Fibroblast of lung (primary cell): Measurements from ENCODE around the gene IRGC. TPM values are rescaled to one million over a fixed set of nuclear protein-coding genes. Genes with fewer than 3 reads are reported as not detected.

Source experiments
- DNase-seq, 2 donors: peaks; one replicate each; pipeline versions ENCODE4 v3.0.0 to v3.0.0-alpha.2; 2010; ENCODE audit warnings: low read depth in 2 of 2
- H2AFZ ChIP-seq: 2 replicates; pipeline ENCODE4 v1.5.1; 2012; ENCODE audit warnings: low read length, control low read depth, inconsistent platforms
- H3K27ac ChIP-seq: 2 replicates; pipeline ENCODE4 v1.5.1; 2011; ENCODE audit warnings: low read length, control low read depth; ENCODE audit not compliant: insufficient read depth
- H3K27me3 ChIP-seq: 2 replicates; pipeline ENCODE4 v1.5.1; 2011; ENCODE audit warnings: mild to moderate bottlenecking, low read length; ENCODE audit not compliant: control insufficient read depth, insufficient read depth
- H3K36me3 ChIP-seq: 2 replicates; pipeline ENCODE4 v1.5.1; 2011; ENCODE audit warnings: low read length; ENCODE audit not compliant: control insufficient read depth, insufficient read depth
- H3K4me1 ChIP-seq: 2 replicates; pipeline ENCODE4 v1.5.1; 2011; ENCODE audit warnings: low read length; ENCODE audit not compliant: control insufficient read depth, insufficient read depth; ENCODE audit errors: extremely low read depth
- H3K4me2 ChIP-seq: 2 replicates; pipeline ENCODE4 v1.5.1; 2011; ENCODE audit warnings: low read length, control low read depth; ENCODE audit not compliant: insufficient read depth; ENCODE audit errors: extremely low read depth
- H3K4me3 ChIP-seq, 4 experiments: fragments of 200-600 bp in 1 of 4; sonication (generic) in 1 of 4; replicated peaks in 1 of 4; 2 replicates each; pipeline ENCODE4 v1.5.1; 2011 to 2016; ENCODE audit warnings: low read length in 4 of 4, low read depth in 3 of 4, mild to moderate bottlenecking in 3 of 4, control low read depth in 2 of 4, inconsistent platforms in 1 of 4, mixed read lengths in 1 of 4; ENCODE audit not compliant: insufficient read depth in 1 of 4; ENCODE audit errors: control extremely low read depth in 1 of 4
- H3K79me2 ChIP-seq: 2 replicates; pipeline ENCODE4 v1.5.1; 2012; ENCODE audit warnings: mild to moderate bottlenecking, low read length, inconsistent platforms; ENCODE audit not compliant: control insufficient read depth, insufficient read depth
- H3K9ac ChIP-seq: 2 replicates; pipeline ENCODE4 v1.5.1; 2011; ENCODE audit warnings: mild to moderate bottlenecking, low read length, control low read depth; ENCODE audit not compliant: insufficient read depth
- H3K9me3 ChIP-seq: 2 replicates; pipeline ENCODE4 v1.5.1; 2012; ENCODE audit warnings: low read depth, low read length; ENCODE audit not compliant: control insufficient read depth, insufficient read depth
- H4K20me1 ChIP-seq: 2 replicates; pipeline ENCODE4 v1.5.1; 2011; ENCODE audit warnings: low read length; ENCODE audit not compliant: control insufficient read depth, insufficient read depth; ENCODE audit errors: extremely low read depth
- CTCF ChIP-seq, 2 donors: IDR thresholded peaks in 1 of 2; conservative IDR thresholded peaks in 1 of 2; 1 replicate in 1 of 2; 2 replicates in 1 of 2; pipeline ENCODE4 v1.5.1; 2011 to 2012; ENCODE audit warnings: low read length in 2 of 2, control low read depth in 1 of 2, inconsistent platforms in 1 of 2, low read depth in 1 of 2, mild to moderate bottlenecking in 1 of 2
- EZH2 ChIP-seq: IDR thresholded peaks from 2 replicates; pipeline ENCODE4 v1.5.1; 2012; ENCODE audit warnings: low read length, control low read depth, mild to moderate bottlenecking; ENCODE audit errors: missing control alignments
- polyA plus RNA-seq, 2 donors: library from polyadenylated mRNA; depleted of rRNA in 1 of 2; stranded (reverse) in 1 of 2; unstranded in 1 of 2; fragments of >200 nt; gene quantifications; 2 replicates each; pipeline ENCODE4 v1.2.1, GENCODE V29; 2011 to 2012; ENCODE audit warnings: missing spikeins in 1 of 2
- total RNA-seq: library from RNA; depleted of rRNA; stranded (reverse); fragments of >200 nt; gene quantifications from 2 replicates; pipeline ENCODE4 v1.2.1, GENCODE V29; 2014

The IRGC gene
- total and polyA plus RNA-seq, 2 donors (not counting 1 experiment from before 2014, with no cell fraction given), result not detected

- no peak overlapping the region for H2AFZ ChIP-seq
- TF ChIP-seq EZH2 (no peak), CTCF (conservative IDR thresholded peaks at IDR 0.05 in 1 of 2, IDR thresholded peaks at IDR 0.05 in 1 of 2; ENCODE audit: low read depth in 1 of 2, low read length in 2 of 2) (no peak)
- no peak overlapping the region for H3K4me2 ChIP-seq
- peaks cover 15% of the 10 kb centered on the region for H3K36me3 ChIP-seq
- H3K9me3 ChIP-seq, result no peaks in the 10 kb centered on the region
- DNase-seq, result no peak
- H4K20me1 ChIP-seq, result no peaks in the 10 kb centered on the region
- H3K4me3 ChIP-seq, result no peak overlapping the region
- H3K9ac ChIP-seq, result no peak overlapping the region
- H3K4me1 ChIP-seq, result no peaks in the 10 kb centered on the region
- H3K27ac ChIP-seq, result no peak overlapping the region
- H3K79me2 ChIP-seq, result no peaks in the 10 kb centered on the region
- H3K27me3 ChIP-seq, result no peaks in the 10 kb centered on the region
These were observed 11.6 kb downstream of the IRGC start for GRCh38 chr19:43727593-43727853.

- Histone ChIP-seq H3K27ac (no peak overlapping the region), H3K36me3 (peaks cover 21% of the 10 kb centered on the region), H3K9ac (no peak overlapping the region)
These were observed 14.0 kb downstream of the IRGC start for GRCh38 chr19:43729919-43730318.

GRCh38 chr19:43731346-43731745 lies 15.5 kb downstream of the IRGC start:
- no peaks in the 10 kb centered on the region for H3K9me3 ChIP-seq
- DNase-seq, result no peak
- TF ChIP-seq EZH2 (no peak), CTCF (conservative IDR thresholded peaks at IDR 0.05 in 1 of 2, IDR thresholded peaks at IDR 0.05 in 1 of 2; ENCODE audit: low read depth in 1 of 2, low read length in 2 of 2) (no peak)
- peaks cover 23% of the 10 kb centered on the region for H3K36me3 ChIP-seq
- H2AFZ ChIP-seq, result no peak overlapping the region
- peaks cover 2% of the 10 kb centered on the region for H3K4me1 ChIP-seq
- no peaks in the 10 kb centered on the region for H4K20me1 ChIP-seq
- no peaks in the 10 kb centered on the region for H3K27me3 ChIP-seq
- no peak overlapping the region for H3K4me3 ChIP-seq
- H3K9ac ChIP-seq, result no peak overlapping the region
- H3K27ac ChIP-seq, result no peak overlapping the region
- no peaks in the 10 kb centered on the region for H3K79me2 ChIP-seq
- H3K4me2 ChIP-seq, result no peak overlapping the region

More at GRCh38 chr19:43729919-43730318, 14.0 kb downstream of the IRGC start:
- Histone ChIP-seq H3K4me1 (no peaks in the 10 kb centered on the region), H2AFZ (no peak overlapping the region), H3K4me2 (no peak overlapping the region), H3K4me3 (no peak overlapping the region), H3K27me3 (no peaks in the 10 kb centered on the region), H4K20me1 (no peaks in the 10 kb centered on the region), H3K79me2 (no peaks in the 10 kb centered on the region), H3K9me3 (no peaks in the 10 kb centered on the region)
- TF ChIP-seq EZH2 (no peak), CTCF (conservative IDR thresholded peaks at IDR 0.05 in 1 of 2, IDR thresholded peaks at IDR 0.05 in 1 of 2; ENCODE audit: low read depth in 1 of 2, low read length in 2 of 2) (no peak)
- DNase-seq, result no peak
